ENCODE measurements around the gene GNA14.

DNA sequence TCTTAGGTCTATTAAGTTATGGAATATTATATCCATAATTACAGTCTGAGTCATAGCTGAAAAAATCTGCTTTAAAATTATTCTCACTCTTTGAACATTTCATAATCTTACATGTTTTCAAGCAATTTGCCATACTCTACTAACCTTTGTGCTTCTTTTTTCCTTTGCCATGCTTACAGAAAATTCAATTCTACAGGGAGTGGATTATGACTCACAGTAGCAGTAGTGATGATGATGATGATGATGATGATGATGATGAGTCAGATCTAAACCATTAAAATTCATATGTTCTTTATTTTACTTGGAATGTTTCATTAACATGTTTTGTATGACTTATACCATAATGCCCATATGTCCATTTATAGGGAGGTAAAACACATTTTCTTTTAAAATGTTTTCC is 263.7 kb downstream of the GNA14 start:
- TF ChIP-seq, protein P1, sequence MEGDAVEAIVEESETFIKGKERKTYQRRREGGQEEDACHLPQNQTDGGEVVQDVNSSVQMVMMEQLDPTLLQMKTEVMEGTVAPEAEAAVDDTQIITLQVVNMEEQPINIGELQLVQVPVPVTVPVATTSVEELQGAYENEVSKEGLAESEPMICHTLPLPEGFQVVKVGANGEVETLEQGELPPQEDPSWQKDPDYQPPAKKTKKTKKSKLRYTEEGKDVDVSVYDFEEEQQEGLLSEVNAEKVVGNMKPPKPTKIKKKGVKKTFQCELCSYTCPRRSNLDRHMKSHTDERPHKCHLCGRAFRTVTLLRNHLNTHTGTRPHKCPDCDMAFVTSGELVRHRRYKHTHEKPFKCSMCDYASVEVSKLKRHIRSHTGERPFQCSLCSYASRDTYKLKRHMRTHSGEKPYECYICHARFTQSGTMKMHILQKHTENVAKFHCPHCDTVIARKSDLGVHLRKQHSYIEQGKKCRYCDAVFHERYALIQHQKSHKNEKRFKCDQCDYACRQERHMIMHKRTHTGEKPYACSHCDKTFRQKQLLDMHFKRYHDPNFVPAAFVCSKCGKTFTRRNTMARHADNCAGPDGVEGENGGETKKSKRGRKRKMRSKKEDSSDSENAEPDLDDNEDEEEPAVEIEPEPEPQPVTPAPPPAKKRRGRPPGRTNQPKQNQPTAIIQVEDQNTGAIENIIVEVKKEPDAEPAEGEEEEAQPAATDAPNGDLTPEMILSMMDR (IDR thresholded peaks at IDR 0.05) = no peak
- no peak for TF ChIP-seq POLR2A (IDR thresholded peaks at IDR 0.05)
